Thoracic aorta (tissue), 2 donors: ENCODE data around the gene INTU. TPM values are rescaled to one million over a fixed set of nuclear protein-coding genes. Genes with fewer than 3 reads are reported as not detected.

Experiments used
- ATAC-seq: fragments of 150-250 bp; one replicate; pipeline ENCODE4 v1.8.0; 2017; ENCODE audit warnings: low read depth; ENCODE audit not compliant: insufficient number of reproducible peaks, low FRiP score
- DNase-seq: peaks from one replicate; pipeline ENCODE4 v3.0.0-alpha.2; 2020; ENCODE audit warnings: low spot score
- H3K27ac ChIP-seq, 2 donors: fragments of 200-600 bp; sonication (generic); 1 replicate in 1 of 2; 2 replicates in 1 of 2; pipeline ENCODE4 v1.5.1; 2016; ENCODE audit warnings: mild to moderate bottlenecking in 2 of 2, moderate library complexity in 2 of 2
- H3K27me3 ChIP-seq: fragments of 200-600 bp; sonication (generic); replicated peaks from 2 replicates; pipeline ENCODE4 v1.6.0; 2016; ENCODE audit warnings: mild to moderate bottlenecking; ENCODE audit not compliant: insufficient read depth
- H3K36me3 ChIP-seq: fragments of 200-600 bp; sonication (generic); one replicate; pipeline ENCODE4 v1.5.1; 2016
- H3K4me1 ChIP-seq, 2 donors: fragments of 200-600 bp; sonication (generic); 1 replicate in 1 of 2; 2 replicates in 1 of 2; pipeline versions ENCODE4 v1.5.1 to v1.6.0; 2016; ENCODE audit warnings: low read depth in 2 of 2, mild to moderate bottlenecking in 1 of 2; ENCODE audit not compliant: control insufficient read depth in 1 of 2
- H3K4me3 ChIP-seq: fragments of 200-600 bp; sonication (generic); 2 replicates; pipeline ENCODE4 v1.5.1; 2016; ENCODE audit warnings: mild to moderate bottlenecking
- H3K9me3 ChIP-seq: fragments of 200-600 bp; sonication (generic); 2 replicates; pipeline ENCODE4 v1.5.1; 2016
- total RNA-seq, 2 donors: library from RNA; depleted of rRNA; stranded (reverse); fragments of >200 nt; gene quantifications; one replicate each; pipeline versions ENCODE4 v1.1.0 to v1.2.3, GENCODE V29; 2016
- TF ChIP-seq, protein P1 (sequence below): fragments of 200-600 bp; sonication (generic); IDR thresholded peaks from one replicate; pipeline ENCODE4 v1.5.1; 2019; ENCODE audit warnings: antibody characterized with exemption

Gene INTU
- total RNA-seq, 2 donors from 2014 or later = 11.0 to 16.6 TPM

DNA sequence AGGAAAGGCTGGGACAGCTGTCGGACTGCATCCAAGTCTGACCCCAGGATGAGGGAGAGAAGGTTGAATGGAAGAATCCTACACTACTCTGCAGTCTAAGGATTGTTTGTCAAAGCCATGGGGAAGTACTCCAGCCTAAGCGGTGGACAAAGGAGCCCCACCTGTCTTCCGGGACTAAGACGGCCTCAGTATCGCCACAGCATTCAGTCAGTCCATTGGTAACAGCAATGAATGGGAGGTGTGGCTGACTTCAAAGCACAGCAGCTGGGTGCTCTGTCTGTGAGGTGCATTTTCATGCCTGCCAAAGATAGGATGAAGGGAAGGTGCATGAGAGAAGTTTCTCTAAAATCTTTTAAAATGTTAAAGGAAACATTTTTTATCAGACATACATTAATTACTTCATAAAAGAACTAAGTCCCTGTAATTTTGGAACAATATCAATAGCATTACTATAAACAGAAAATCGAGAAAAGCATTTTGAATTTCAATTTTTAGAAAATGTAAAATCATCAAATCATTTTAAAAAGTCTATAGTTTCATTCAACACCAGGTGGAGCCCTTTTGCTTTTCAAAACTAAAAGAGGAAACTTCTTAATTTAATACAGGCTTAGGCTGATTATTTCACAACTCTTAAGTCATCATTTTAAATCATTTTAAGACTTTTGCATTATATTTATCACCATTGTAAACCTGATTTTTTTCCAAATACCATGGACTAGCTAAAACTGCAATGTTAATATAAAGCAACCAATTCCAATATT is 27.6 kb upstream of the INTU start:
- no peak for DNase-seq
- no peak for ATAC-seq
- H3K27ac ChIP-seq = no peak overlapping the region
- no peaks in the 10 kb centered on the region for H3K27me3 ChIP-seq
- H3K4me1 ChIP-seq = no peaks in the 10 kb centered on the region
- TF ChIP-seq, protein P1, sequence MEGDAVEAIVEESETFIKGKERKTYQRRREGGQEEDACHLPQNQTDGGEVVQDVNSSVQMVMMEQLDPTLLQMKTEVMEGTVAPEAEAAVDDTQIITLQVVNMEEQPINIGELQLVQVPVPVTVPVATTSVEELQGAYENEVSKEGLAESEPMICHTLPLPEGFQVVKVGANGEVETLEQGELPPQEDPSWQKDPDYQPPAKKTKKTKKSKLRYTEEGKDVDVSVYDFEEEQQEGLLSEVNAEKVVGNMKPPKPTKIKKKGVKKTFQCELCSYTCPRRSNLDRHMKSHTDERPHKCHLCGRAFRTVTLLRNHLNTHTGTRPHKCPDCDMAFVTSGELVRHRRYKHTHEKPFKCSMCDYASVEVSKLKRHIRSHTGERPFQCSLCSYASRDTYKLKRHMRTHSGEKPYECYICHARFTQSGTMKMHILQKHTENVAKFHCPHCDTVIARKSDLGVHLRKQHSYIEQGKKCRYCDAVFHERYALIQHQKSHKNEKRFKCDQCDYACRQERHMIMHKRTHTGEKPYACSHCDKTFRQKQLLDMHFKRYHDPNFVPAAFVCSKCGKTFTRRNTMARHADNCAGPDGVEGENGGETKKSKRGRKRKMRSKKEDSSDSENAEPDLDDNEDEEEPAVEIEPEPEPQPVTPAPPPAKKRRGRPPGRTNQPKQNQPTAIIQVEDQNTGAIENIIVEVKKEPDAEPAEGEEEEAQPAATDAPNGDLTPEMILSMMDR = peak; percentile 62
- H3K4me3 ChIP-seq = no peak overlapping the region
- no peaks in the 10 kb centered on the region for H3K36me3 ChIP-seq
- no peaks in the 10 kb centered on the region for H3K9me3 ChIP-seq

DNA sequence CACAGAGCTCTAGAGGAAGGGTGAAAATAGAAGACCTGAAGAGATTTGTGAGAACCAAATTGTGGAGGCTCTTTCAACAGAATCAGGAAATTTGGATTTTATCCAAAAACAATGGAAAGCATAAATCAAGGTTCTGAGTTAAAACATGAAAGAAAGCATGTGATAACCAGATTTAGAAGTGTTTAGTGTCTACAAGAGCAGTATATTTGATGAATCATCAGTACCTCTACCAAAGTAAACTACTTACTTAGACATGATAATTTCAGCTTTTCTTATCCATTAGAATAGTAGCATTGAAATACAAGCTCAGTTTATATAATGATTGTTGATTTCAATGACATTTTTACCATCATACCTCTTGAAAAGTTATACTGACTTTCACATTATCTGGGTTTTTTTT is 25.9 kb upstream of the INTU start:
- ATAC-seq (no peak), DNase-seq (no peak)
- H3K4me1 ChIP-seq = no peaks in the 10 kb centered on the region

DNA sequence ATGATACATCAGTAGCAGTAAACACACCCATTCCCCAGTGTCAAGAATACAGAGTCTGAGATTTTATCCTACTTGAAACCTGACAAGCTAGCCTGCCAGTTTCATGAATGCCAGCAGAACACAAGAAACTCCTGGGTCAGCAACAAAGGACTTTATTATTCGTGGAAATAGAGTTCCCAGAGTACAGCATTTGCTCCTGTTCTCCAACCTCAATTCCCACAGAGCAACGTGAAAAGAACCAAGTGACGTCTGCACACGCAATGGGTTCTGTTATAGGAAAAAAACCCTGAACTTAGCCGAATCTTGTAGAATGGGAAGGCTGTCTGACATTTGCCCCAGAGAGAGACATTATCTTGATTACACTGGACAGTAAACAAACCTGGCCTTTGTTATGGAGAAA is 23.3 kb upstream of the INTU start:
- no peak overlapping the region for H3K4me3 ChIP-seq
- no peaks in the 10 kb centered on the region for H3K27me3 ChIP-seq
- TF ChIP-seq, protein P1 = no peak
- H3K4me1 ChIP-seq = no peaks in the 10 kb centered on the region
- DNase-seq (no peak), ATAC-seq (no peak)
- H3K36me3 ChIP-seq = no peaks in the 10 kb centered on the region
- H3K27ac ChIP-seq = no peak overlapping the region
- no peaks in the 10 kb centered on the region for H3K9me3 ChIP-seq

More for the DNA sequence above, 25.9 kb upstream of the INTU start:
- Histone ChIP-seq H3K4me3 (no peak overlapping the region), H3K27ac (no peak overlapping the region), H3K27me3 (no peaks in the 10 kb centered on the region), H3K36me3 (no peaks in the 10 kb centered on the region), H3K9me3 (no peaks in the 10 kb centered on the region)
- TF ChIP-seq, protein P1 = no peak

DNA sequence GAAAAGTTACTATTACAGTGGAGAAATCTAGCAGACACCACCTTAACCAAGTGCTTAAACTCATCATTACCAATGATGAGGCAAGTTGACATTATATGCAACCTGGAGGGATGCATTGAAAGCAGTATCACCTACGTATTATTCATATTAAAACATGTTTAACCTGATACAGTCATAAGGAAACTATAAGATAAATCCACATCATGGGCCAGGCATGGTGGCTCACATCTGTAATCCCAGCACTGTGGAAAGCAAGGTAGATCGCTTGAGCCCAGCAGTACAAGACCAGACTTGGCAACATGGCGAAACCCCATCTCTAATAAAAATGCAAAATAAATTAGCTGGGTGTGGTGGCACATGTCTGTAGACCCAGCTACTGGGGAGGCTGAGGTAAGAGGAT is 22.3 kb upstream of the INTU start:
- ATAC-seq (no peak), DNase-seq (no peak)
- Histone ChIP-seq H3K27me3 (no peaks in the 10 kb centered on the region), H3K27ac (no peak overlapping the region), H3K4me3 (no peak overlapping the region), H3K9me3 (no peaks in the 10 kb centered on the region), H3K4me1 (no peaks in the 10 kb centered on the region), H3K36me3 (no peaks in the 10 kb centered on the region)
- TF ChIP-seq, protein P1 = no peak

DNA sequence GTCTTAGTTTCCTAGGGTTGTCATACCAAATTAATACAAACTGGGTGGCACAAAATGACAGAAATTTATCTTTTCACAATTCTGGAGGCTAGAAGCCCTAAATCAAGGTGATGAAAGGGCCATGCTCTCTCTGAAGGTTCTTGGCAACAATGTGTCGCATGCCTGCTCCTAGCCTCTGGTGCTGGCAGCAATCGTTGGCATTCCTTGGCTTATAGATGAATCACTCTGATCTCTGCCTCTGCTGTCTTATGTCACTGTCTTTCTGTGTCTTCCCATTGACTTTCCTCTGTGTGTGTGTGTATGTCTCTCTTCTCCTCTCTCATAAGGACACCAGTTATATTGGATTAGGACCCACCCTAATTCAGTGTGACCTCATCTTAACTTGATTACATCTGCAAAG is 15.9 kb upstream of the INTU start:
- Histone ChIP-seq H3K9me3 (no peaks in the 10 kb centered on the region), H3K4me1 (no peaks in the 10 kb centered on the region), H3K27ac (no peak overlapping the region), H3K36me3 (no peaks in the 10 kb centered on the region), H3K27me3 (no peaks in the 10 kb centered on the region), H3K4me3 (no peak overlapping the region)
- TF ChIP-seq, protein P1 = no peak
- ATAC-seq (no peak), DNase-seq (no peak)
